Measurements from ENCODE around the gene CTTNBP2.

The CTTNBP2 gene

DNA sequence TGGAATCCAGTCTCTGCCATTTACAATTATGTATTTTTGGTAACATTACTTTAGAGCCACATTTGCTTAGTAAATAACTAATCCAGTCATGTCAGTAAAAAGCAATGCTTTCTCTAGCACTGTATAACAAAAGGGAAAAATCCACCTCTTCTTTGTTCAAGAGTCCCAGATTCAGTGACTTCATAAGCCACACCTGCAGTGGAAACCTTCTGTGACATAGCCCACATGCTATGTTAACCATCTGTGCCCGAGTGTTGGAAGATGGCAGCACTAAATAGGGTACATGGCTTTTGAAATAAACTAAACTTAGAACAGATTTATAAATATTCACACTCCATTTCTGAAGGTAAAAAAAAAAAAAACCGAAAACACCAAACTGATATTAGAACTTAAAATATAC lies 83.0 kb downstream of the CTTNBP2 start:
- no peak for DNase-seq (ENCODE audit: low read depth)

- DNase-seq (ENCODE audit: low read depth) = no peak
These were observed 87.8 kb downstream of the CTTNBP2 start for GRCh38 chr7:117785431-117785830.

DNA sequence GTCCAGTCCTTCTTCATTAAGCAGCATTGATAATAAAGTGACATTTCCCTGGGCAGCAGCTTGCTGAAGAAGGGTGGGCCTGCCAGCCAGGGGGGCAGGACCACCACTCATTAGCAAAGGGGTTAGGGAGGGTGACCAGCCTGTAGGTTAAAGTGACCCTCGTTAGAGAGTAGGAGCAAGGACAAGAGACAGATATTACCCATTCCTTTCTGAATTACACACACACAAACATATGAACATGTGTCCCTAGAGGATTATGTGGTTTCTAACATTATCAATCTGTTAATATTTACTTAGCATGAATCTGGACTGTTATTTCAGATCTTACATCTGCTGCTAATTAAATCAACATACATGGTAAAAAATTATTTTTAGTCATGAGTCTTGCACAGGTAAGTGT lies 88.9 kb downstream of the CTTNBP2 start:
- no peak for DNase-seq (ENCODE audit: low read depth)

DNA sequence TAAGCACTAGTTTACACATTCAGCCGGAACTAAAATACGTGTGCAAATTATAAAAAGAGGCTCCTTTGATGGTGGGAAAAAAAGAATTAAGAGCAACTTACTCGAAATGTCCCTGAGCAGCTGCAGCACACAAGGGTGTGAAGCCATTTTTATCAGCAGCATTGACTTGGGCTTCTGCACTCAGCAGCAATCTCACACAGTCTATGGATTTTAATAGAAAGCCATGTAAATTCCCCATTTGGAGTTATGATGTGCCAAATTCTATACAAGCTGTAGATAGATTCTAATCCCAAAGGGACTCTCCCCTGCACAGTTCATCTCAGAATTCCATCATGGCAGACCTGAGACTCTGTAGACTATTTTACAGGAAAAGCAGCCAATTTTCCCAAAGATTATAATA lies 90.5 kb downstream of the CTTNBP2 start:
- no peak for DNase-seq (ENCODE audit: low read depth)

GRCh38 chr7:117781707-117782106 lies 91.5 kb downstream of the CTTNBP2 start:
- DNase-seq (ENCODE audit: low read depth) = no peak

- DNase-seq (ENCODE audit: low read depth) = no peak
These were observed 92.4 kb downstream of the CTTNBP2 start for GRCh38 chr7:117780832-117781231.

GRCh38 chr7:117777335-117778142 lies 95.7 kb downstream of the CTTNBP2 start:
- no peak for DNase-seq (ENCODE audit: low read depth)

- DNase-seq (ENCODE audit: low read depth) = no peak
These were observed 97.0 kb downstream of the CTTNBP2 start for GRCh38 chr7:117776224-117776623.

GRCh38 chr7:117775801-117776200 lies 97.4 kb downstream of the CTTNBP2 start:
- no peak for DNase-seq (ENCODE audit: low read depth)

GRCh38 chr7:117774943-117775342 lies 98.3 kb downstream of the CTTNBP2 start:
- DNase-seq (ENCODE audit: low read depth) = no peak

DNA sequence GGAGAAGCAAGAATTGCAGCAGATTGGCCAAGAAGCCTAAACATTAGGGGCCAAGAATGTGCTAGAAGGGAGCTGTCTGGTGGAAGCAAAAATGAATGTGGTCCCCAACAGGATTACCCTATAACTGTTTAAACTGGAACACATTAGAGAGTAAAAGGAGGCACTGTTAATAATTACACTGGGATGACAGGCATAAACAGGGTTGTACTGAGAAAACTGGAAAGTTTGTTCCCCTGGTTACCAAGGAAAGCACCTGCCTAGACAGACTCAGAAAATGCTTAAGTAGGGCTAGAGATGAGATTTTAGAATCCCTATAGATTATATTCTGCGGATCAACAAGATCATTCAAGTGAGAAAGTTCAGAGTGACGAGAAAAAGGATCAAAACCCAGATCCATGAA lies 100.8 kb downstream of the CTTNBP2 start:
- no peak for DNase-seq (ENCODE audit: low read depth)

- DNase-seq (ENCODE audit: low read depth) = no peak
These were observed 101.5 kb downstream of the CTTNBP2 start for GRCh38 chr7:117771756-117772155.

GRCh38 chr7:117769085-117769484 lies 104.2 kb downstream of the CTTNBP2 start:
- no peak for DNase-seq (ENCODE audit: low read depth)

- DNase-seq (ENCODE audit: low read depth) = no peak
These were observed 105.3 kb downstream of the CTTNBP2 start for GRCh38 chr7:117767951-117768350.

DNA sequence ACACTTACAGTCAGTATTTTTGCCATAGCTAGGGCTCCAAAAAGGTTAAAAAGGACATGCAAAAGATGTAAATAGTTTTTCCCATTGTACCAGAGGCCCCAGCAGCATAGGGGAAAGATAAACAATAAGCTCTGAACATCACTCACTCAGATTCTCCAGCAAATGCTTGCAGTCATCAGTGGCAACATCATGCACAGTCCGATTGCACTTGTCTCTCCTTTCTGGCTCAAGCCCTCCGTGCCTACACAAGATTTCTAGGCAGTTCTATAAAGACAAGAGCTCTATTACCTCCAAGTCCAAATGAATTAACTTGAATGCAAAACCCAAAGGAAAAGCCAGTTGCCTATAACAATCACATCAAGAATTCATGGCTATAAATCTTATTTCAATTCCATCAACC lies 106.3 kb downstream of the CTTNBP2 start:
- no peak for DNase-seq (ENCODE audit: low read depth)

GRCh38 chr7:117764031-117764430 lies 109.2 kb downstream of the CTTNBP2 start:
- DNase-seq (ENCODE audit: low read depth) = no peak

- no peak for DNase-seq (ENCODE audit: low read depth)
These were observed 111.2 kb downstream of the CTTNBP2 start for GRCh38 chr7:117762055-117762454.

- no peak for DNase-seq (ENCODE audit: low read depth)
These were observed 113.1 kb downstream of the CTTNBP2 start for GRCh38 chr7:117759950-117760640.

GRCh38 chr7:117757440-117757839 lies 115.8 kb downstream of the CTTNBP2 start:
- DNase-seq (ENCODE audit: low read depth) = no peak

DNA sequence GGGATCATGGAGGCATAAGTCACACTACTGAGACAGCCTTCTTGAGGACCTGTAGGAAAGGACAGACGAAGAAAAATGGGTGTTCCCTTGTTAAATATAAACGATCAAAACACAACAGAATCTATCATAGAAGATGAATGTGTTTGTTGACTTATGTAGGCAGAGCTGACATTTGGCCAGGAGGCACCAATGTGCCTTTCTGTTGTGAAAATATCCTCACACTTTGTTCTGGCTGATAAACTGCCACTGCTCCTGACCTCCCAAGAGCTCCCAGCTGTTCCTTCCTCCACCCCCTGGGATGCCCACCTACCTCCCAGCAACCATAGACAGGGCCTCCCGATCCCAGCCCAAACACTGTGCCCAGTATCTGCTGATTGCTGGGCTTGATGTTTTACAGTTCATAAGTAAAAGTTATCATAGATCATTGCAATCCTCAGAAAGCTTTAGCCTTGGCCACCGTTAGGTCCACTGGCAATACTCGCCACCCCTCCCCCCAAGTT lies 116.6 kb downstream of the CTTNBP2 start:
- DNase-seq (ENCODE audit: low read depth) = no peak

DNA sequence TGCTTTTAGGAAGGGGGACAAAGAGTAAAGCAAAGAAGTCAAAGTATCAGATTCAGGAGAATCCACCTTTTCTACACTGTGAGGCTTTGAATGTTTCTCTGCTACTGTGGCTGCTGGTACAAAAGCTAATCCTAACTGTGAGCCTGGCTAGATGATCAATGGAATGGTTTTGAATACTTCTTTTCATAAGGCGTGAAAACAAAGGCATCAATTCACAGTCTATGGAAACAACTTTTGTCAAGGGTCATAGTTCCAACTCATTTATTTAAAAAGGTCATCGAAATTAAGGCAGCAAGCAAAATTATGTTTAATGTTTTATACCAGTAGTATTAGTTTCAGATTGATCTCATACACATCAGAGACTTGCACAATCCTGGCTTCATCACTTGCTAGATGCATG lies 118.1 kb downstream of the CTTNBP2 start:
- no peak for DNase-seq (ENCODE audit: low read depth)

- DNase-seq (ENCODE audit: low read depth) = no peak
These were observed 121.5 kb downstream of the CTTNBP2 start for GRCh38 chr7:117751775-117752174.
